HuH-7.5 (cell line): Measurements from ENCODE around the gene SYTL4.
A peak's percentile ranks its signal among the peaks of the same experiment; 100 is the strongest.

Source experiments
- DNase-seq: peaks from one replicate; pipeline ENCODE4 v3.0.0; 2011; ENCODE audit warnings: low spot score

SYTL4 gene

GRCh38 chrX:100648458-100649417 is 83.2 kb downstream of the SYTL4 start:
- DNase-seq = no peak

GRCh38 chrX:100647739-100648138 is 84.2 kb downstream of the SYTL4 start:
- DNase-seq = no peak

- no peak for DNase-seq
Observed at GRCh38 chrX:100647095-100647494, 84.8 kb downstream of the SYTL4 start.

- no peak for DNase-seq
Observed at GRCh38 chrX:100645106-100645505, 86.8 kb downstream of the SYTL4 start.

- DNase-seq = no peak
Observed at GRCh38 chrX:100643956-100644860, 87.7 kb downstream of the SYTL4 start, which contains the start of gene SRPX2. Gene SRPX2 (plus strand): TSS chrX:100644199. CDS start chrX:100646323, 2,124 bp downstream.

- no peak for DNase-seq
Observed at GRCh38 chrX:100643212-100643611, 88.7 kb downstream of the SYTL4 start.

DNA sequence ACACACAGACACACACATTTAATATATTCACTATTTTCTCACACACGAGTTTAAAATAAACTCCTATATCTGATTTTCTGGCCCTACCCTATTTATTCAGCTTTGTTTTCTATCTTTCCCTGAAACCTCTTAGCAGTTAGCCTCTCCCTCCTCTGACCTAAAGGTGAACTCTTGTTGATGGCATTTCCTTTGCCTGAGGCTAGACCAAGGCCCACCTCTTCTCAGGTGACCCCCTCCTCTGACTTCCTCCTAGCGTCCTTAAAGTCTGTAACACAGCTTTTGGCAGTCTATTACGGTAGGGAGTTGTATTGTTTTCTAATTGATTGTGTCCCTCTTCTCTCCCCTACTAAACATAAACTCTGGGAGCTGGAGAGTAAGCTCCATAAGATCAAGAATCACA is 89.6 kb downstream of the SYTL4 start:
- no peak for DNase-seq

- peak; percentile 43 for DNase-seq
Observed at GRCh38 chrX:100636321-100636991, 95.5 kb downstream of the SYTL4 start, which contains the start of gene TSPAN6. Gene TSPAN6 (minus strand): TSS chrX:100636806. CDS start chrX:100636694, 112 bp downstream.

DNA sequence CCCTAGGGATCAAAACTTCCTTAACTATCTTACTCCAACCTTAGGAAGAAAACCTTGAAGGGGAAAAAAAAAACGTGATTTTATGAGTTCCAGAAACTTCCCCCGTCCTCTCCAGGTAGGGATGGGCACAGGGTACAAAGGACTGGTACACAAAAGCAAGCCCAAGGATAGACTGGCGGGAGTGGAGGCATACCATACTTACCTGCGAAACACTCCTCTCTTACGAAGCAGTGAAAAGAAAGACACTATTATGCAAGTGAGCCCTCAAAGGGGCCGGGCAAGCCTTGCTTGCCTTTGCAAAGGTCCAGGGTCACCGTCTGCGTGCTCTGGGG is 96.0 kb downstream of the SYTL4 start:
- no peak for DNase-seq

DNA sequence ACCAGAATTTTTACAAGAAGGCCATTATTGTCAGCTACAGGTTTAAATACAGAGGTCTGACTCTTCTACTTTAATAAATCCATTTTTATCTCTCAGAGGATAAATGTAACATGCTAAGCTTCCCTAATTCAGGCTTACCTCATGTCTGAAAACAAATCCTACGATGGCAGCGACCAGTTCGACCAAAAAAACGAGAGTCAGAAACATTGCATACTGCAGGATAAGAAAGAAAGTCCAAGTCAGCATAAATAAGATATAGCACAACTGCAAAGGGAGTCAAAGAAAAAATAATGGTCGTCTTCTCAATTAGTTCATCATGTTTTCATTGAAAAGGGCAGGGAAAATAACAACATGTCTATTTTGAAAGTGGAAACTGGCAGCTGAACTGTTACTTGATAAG is 96.9 kb downstream of the SYTL4 start:
- no peak for DNase-seq

DNA sequence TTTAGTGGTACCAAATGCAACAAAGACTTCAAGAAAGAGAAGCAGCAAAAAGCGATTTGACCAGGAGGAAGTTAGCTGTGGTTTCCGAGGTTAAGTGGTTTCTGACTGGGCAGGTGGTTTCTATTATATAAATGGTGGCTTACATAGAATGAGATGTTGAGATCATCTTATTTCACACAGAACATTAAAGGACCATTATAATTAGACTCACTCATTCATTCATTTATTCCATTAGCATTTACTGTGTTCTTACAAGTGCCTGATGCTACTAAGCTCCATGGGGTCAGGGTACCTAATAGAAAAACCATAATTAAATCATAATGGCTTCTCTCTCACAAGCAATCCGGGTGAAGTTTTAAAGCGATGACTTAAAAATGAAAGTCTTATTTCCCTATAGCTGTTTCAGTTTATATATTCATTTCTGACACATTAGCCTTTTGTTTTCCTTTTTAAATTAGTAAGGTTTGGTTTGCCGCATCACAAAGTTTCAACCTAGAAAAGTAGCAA is 105.9 kb downstream of the SYTL4 start:
- DNase-seq = no peak
